ENCODE data around the gene CDC73. TPM values are rescaled to one million over a fixed set of nuclear protein-coding genes. Genes with fewer than 3 reads are reported as not detected.

The CDC73 gene
- total and polyA plus RNA-seq, 2 donors (not counting 1 experiment from before 2014, with no cell fraction given), result 18.7 to 69.8 TPM

GRCh38 chr1:193219391-193219790 lies 97.6 kb downstream of the CDC73 start:
- DNase-seq (ENCODE audit: low read depth in 2 of 2), result no peak
- Histone ChIP-seq H2AFZ (ENCODE audit: low read length) (no peak overlapping the region), H4K20me1 (ENCODE audit: control insufficient read depth, extremely low read depth, insufficient read depth, low read length) (no peaks in the 10 kb centered on the region), H3K36me3 (ENCODE audit: control insufficient read depth, insufficient read depth, low read length) (no peaks in the 10 kb centered on the region), H3K4me3 (replicated peaks in 1 of 4; ENCODE audit: control extremely low read depth in 1 of 4, insufficient read depth in 1 of 4, low read depth in 3 of 4, low read length in 4 of 4) (no peak overlapping the region), H3K9me3 (ENCODE audit: control insufficient read depth, insufficient read depth, low read depth, low read length) (no peaks in the 10 kb centered on the region), H3K79me2 (ENCODE audit: control insufficient read depth, insufficient read depth, low read length) (no peaks in the 10 kb centered on the region), H3K4me2 (ENCODE audit: extremely low read depth, insufficient read depth, low read length) (no peak overlapping the region), H3K27ac (ENCODE audit: insufficient read depth, low read length) (no peak overlapping the region), H3K9ac (ENCODE audit: insufficient read depth, low read length) (no peak overlapping the region), H3K4me1 (ENCODE audit: control insufficient read depth, extremely low read depth, insufficient read depth, low read length) (no peaks in the 10 kb centered on the region), H3K27me3 (ENCODE audit: control insufficient read depth, insufficient read depth, low read length) (no peaks in the 10 kb centered on the region)
- TF ChIP-seq CTCF (conservative IDR thresholded peaks at IDR 0.05 in 1 of 2, IDR thresholded peaks at IDR 0.05 in 1 of 2; ENCODE audit: low read depth in 1 of 2, low read length in 2 of 2), result no peak
- TF ChIP-seq EZH2 (IDR thresholded peaks at IDR 0.05; ENCODE audit: low read length, missing control alignments), result no peak

DNA sequence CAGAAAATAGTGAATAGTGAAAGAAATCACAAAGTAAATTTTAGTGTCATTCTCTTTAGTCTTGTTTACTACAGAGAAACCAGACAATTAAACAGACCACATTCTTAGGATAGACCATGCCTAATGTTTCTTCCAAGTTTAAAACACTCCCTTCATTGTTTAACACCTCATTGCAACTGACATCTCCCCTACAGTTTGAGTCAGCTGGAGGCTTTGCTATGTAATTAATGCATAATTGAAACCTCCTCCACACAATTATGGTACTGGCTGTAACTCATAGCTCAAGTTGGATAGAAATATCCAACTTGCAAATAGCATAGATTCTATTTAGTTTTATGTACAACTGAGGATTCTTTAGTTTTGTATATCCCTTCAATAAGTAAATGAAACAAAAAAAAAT lies 99.8 kb downstream of the CDC73 start:
- H3K4me1 ChIP-seq (ENCODE audit: control insufficient read depth, extremely low read depth, insufficient read depth, low read length), result no peaks in the 10 kb centered on the region
- no peak overlapping the region for H3K27ac ChIP-seq (ENCODE audit: insufficient read depth, low read length)
- no peak overlapping the region for H3K9ac ChIP-seq (ENCODE audit: insufficient read depth, low read length)
- H3K36me3 ChIP-seq (ENCODE audit: control insufficient read depth, insufficient read depth, low read length), result no peaks in the 10 kb centered on the region
- TF ChIP-seq CTCF (conservative IDR thresholded peaks at IDR 0.05 in 1 of 2, IDR thresholded peaks at IDR 0.05 in 1 of 2; ENCODE audit: low read depth in 1 of 2, low read length in 2 of 2) (no peak), EZH2 (IDR thresholded peaks at IDR 0.05; ENCODE audit: low read length, missing control alignments) (no peak)
- H3K27me3 ChIP-seq (ENCODE audit: control insufficient read depth, insufficient read depth, low read length), result no peaks in the 10 kb centered on the region
- no peaks in the 10 kb centered on the region for H3K9me3 ChIP-seq (ENCODE audit: control insufficient read depth, insufficient read depth, low read depth, low read length)
- H2AFZ ChIP-seq (ENCODE audit: low read length), result no peak overlapping the region
- peak overlapping the region; percentile 16 for H3K4me2 ChIP-seq (ENCODE audit: extremely low read depth, insufficient read depth, low read length)
- H3K4me3 ChIP-seq (replicated peaks in 1 of 4; ENCODE audit: control extremely low read depth in 1 of 4, insufficient read depth in 1 of 4, low read depth in 3 of 4, low read length in 4 of 4), result no peak overlapping the region
- no peaks in the 10 kb centered on the region for H4K20me1 ChIP-seq (ENCODE audit: control insufficient read depth, extremely low read depth, insufficient read depth, low read length)
- H3K79me2 ChIP-seq (ENCODE audit: control insufficient read depth, insufficient read depth, low read length), result no peaks in the 10 kb centered on the region
- DNase-seq (ENCODE audit: low read depth in 2 of 2), result peak; percentile 25 to 45

- DNase-seq (ENCODE audit: low read depth in 2 of 2), result peak in 1 of 2 donors; percentile 54
- no peaks in the 10 kb centered on the region for H3K9me3 ChIP-seq (ENCODE audit: control insufficient read depth, insufficient read depth, low read depth, low read length)
- no peaks in the 10 kb centered on the region for H3K4me1 ChIP-seq (ENCODE audit: control insufficient read depth, extremely low read depth, insufficient read depth, low read length)
- H3K36me3 ChIP-seq (ENCODE audit: control insufficient read depth, insufficient read depth, low read length), result no peaks in the 10 kb centered on the region
- H3K27ac ChIP-seq (ENCODE audit: insufficient read depth, low read length), result no peak overlapping the region
- H3K9ac ChIP-seq (ENCODE audit: insufficient read depth, low read length), result no peak overlapping the region
- no peak for TF ChIP-seq CTCF (conservative IDR thresholded peaks at IDR 0.05 in 1 of 2, IDR thresholded peaks at IDR 0.05 in 1 of 2; ENCODE audit: low read depth in 1 of 2, low read length in 2 of 2)
- TF ChIP-seq EZH2 (IDR thresholded peaks at IDR 0.05; ENCODE audit: low read length, missing control alignments), result no peak
- peak overlapping the region; percentile 46 for H3K4me2 ChIP-seq (ENCODE audit: extremely low read depth, insufficient read depth, low read length)
- no peaks in the 10 kb centered on the region for H3K27me3 ChIP-seq (ENCODE audit: control insufficient read depth, insufficient read depth, low read length)
- no peak overlapping the region for H3K4me3 ChIP-seq (replicated peaks in 1 of 4; ENCODE audit: control extremely low read depth in 1 of 4, insufficient read depth in 1 of 4, low read depth in 3 of 4, low read length in 4 of 4)
- no peaks in the 10 kb centered on the region for H3K79me2 ChIP-seq (ENCODE audit: control insufficient read depth, insufficient read depth, low read length)
- H4K20me1 ChIP-seq (ENCODE audit: control insufficient read depth, extremely low read depth, insufficient read depth, low read length), result no peaks in the 10 kb centered on the region
- no peak overlapping the region for H2AFZ ChIP-seq (ENCODE audit: low read length)
These were observed 100.3 kb downstream of the CDC73 start for GRCh38 chr1:193222056-193222615.
